GM12801 (cell line): Measurements from ENCODE around the gene PLGRKT.

Source experiments
- CTCF ChIP-seq: IDR thresholded peaks from one replicate; pipeline ENCODE4 v1.5.1; 2011; ENCODE audit warnings: control low read depth; ENCODE audit not compliant: insufficient read length; ENCODE audit errors: extremely low read depth

PLGRKT gene

GRCh38 chr9:5479994-5480694 lies 42.4 kb upstream of the PLGRKT start:
- no peak for TF ChIP-seq CTCF

- TF ChIP-seq CTCF: no peak
Measured at GRCh38 chr9:5478206-5478605, 40.5 kb upstream of the PLGRKT start.

GRCh38 chr9:5470816-5471215 lies 33.1 kb upstream of the PLGRKT start:
- TF ChIP-seq CTCF: no peak

GRCh38 chr9:5470122-5470521 lies 32.4 kb upstream of the PLGRKT start:
- no peak for TF ChIP-seq CTCF

- TF ChIP-seq CTCF: no peak
Measured at GRCh38 chr9:5468850-5469249, 31.1 kb upstream of the PLGRKT start.

GRCh38 chr9:5466766-5467165 lies 29.0 kb upstream of the PLGRKT start:
- TF ChIP-seq CTCF: no peak

GRCh38 chr9:5466005-5466404 lies 28.3 kb upstream of the PLGRKT start:
- no peak for TF ChIP-seq CTCF
